ENCODE results near the gene EEFSEC.

The EEFSEC gene

DNA sequence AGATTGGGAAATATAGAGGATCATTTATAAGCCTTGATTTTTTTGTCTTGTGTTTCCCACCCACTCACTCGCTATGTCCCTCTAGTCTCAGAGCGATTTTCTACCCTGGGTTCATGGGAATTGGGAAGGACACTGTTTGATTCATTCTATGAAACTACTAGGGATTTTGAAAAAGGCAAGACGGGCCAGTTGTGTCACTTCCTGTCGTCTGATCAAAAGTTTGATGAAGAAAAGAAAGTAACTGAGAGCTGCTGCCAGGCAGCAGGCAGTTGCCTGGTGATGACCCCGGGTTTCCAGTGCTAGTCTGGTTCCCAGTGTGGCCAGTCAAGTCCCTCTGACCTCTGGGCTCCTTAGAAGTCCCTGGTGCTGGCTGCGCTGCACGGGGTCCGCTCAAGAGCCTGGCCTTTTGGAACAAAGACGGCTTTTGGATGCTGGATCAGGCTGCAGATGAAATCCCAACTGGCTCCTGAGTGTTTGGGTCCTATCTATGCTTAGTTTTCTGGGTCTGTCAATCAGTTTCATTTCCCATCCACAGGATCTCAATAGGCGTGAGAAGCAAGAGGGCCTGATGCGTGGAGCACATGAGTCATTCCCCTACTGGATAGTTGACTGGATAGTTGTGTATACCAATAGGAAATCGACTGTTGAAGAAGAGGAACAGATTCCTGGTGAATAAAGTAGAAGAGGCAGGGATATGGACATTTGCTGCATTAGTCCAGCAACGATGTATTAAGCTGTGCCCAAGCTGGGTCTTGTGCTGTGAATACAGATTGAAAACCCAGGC lies 89.7 kb downstream of the EEFSEC start:
- no peak for DNase-seq (ENCODE audit: low read depth, low spot score)

DNA sequence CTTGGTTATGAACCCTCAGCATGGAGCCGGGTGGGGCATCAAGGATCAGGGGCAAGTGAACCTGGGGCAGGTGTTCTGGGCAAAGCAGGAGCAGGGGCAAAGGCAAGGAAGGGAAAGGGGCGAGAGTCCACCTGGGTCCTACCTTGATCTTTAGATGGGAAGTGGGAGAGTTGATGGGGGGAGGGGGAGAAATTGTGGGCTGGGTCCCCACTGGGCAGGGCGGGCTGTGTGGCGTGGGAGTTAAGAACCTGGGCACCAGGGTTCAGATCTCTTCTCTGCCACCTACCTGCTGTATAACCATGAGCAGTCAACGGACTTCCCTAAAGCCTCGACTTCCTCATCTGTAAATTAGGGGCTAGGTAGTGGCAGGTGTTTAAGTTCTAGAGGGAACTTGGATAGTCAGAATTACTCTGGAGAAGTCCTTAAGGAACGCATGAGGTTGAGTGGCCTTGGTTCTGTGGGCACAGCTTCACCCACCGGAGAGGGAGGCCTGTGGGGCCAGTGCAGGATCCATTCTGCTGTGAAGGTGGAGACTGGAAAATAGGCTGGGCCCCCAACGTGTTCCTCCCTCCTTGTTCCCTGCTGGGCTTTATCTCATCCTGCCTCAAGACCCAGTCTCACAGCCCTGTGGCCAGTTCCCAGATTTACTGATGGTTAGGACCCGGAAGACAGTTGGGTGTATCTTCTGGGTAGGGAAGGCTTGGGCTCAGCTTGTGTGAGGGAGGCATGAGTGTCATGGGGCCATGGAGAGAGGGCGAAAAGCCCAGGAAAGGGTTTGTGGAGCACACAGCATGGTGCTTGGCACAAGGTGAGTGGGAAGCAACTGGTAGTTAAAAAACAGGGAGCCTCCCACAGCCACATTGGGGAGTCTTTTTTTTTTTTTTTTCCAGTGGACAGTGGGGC lies 90.6 kb downstream of the EEFSEC start:
- no peak for DNase-seq (ENCODE audit: low read depth, low spot score)

GRCh38 chr3:128245460-128245859 lies 92.2 kb downstream of the EEFSEC start:
- DNase-seq (ENCODE audit: low read depth, low spot score), result no peak

GRCh38 chr3:128247666-128248409 lies 94.6 kb downstream of the EEFSEC start:
- DNase-seq (ENCODE audit: low read depth, low spot score), result no peak

DNA sequence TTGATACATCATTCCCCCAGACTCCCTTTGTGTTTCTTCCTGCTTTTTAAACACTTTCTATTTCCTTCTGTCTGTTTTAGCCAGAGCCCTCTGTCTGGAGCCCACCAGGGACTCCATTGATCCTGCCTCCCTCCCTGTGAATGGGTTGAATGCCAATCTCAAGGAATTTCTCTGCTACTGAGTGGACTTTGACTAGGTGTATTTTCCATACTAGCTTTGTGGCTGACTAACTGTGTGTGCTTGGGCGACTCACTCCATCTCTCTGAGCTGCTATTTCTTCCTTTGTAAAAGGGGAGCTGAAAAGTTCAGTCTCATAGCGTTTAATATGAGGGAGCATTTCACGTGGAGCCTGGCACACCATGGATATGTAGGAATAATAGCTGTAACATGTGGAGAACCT lies 98.8 kb downstream of the EEFSEC start:
- DNase-seq (ENCODE audit: low read depth, low spot score), result no peak

DNA sequence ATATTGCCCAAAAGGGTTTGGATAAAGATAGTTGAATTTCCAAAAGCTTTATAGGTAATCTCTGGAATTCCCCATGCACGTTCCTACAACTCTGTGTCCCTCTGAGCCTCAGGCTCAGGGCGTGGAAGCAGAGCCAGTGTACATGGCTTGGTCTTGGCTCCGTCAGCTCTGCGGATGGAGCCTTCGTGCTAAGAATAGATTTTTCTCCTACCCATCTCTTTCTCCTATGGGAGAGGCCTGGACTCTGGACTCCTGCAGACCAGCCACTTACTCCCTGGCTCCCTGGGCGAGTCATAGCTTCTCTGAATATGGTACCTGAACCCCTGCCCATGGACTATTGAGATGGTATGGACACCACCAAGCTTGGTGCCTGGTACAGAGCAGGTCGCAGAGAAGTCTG lies 99.9 kb downstream of the EEFSEC start:
- no peak for DNase-seq (ENCODE audit: low read depth, low spot score)

GRCh38 chr3:128254066-128254590 lies 100.8 kb downstream of the EEFSEC start:
- DNase-seq (ENCODE audit: low read depth, low spot score), result no peak

- no peak for DNase-seq (ENCODE audit: low read depth, low spot score)
Measured at GRCh38 chr3:128254967-128255366, 101.7 kb downstream of the EEFSEC start.

DNA sequence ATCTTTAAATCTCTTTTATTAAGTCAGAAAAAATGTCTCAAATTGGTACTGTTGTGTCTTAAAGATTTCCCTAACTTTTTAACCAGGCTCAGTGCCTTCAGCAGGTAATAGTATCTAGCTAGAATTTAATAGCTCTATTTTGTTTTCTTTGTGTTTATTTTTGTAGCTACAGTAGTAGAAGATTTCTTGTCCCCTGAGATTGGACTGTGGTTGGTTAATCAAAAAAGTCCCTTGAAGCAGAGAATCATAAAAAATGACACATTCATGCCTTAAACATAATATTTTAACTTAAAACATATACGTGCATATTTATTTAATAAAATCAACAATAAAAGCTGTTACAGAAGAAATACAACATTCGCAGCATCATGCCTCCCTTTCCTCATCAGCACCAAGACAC lies 102.8 kb downstream of the EEFSEC start:
- no peak for DNase-seq (ENCODE audit: low read depth, low spot score)

DNA sequence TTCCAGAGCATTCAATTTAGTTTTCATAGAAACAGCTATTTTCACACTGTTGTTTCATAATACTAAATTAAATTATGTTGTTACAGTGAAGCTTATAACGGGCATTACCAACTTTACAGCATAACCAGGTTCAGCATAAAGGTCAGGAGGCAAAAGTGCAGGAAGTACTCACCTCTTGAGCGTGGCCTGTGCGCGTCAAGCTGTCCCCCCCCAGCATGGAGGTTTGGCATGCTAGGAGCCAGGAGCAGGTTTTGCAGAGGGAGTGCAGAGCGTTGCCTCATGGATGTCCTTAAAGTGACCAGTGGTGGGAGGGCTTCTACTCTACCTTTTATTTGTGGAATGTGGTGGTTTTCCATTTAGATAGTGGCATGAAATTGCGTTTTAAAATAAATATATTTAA lies 104.4 kb downstream of the EEFSEC start:
- no peak for DNase-seq (ENCODE audit: low read depth, low spot score)

GRCh38 chr3:128260275-128260674 lies 107.0 kb downstream of the EEFSEC start:
- DNase-seq (ENCODE audit: low read depth, low spot score), result no peak

GRCh38 chr3:128262457-128262856 lies 109.2 kb downstream of the EEFSEC start:
- no peak for DNase-seq (ENCODE audit: low read depth, low spot score)

DNA sequence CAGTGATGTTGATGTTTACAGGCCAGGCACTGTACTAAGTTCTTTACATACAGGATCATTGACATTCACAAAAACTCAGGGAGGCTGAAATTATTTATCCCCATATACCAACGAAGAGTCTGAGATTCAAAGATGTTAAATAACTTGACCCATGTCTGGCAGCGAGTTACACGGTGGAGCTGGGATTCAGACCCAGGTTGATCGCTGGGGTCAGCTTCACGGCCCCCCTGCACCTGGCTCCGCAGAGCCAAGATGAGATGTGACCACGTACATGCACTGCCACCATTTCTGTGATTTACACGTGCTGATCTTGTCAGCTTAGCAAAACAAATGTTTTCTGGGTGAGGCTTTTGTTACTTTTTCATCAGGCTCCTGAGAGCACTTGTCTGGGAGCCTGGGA lies 109.8 kb downstream of the EEFSEC start:
- no peak for DNase-seq (ENCODE audit: low read depth, low spot score)

GRCh38 chr3:128263946-128264345 lies 110.7 kb downstream of the EEFSEC start:
- no peak for DNase-seq (ENCODE audit: low read depth, low spot score)

- DNase-seq (ENCODE audit: low read depth, low spot score), result no peak
Measured at GRCh38 chr3:128266453-128266852, 113.2 kb downstream of the EEFSEC start.

DNA sequence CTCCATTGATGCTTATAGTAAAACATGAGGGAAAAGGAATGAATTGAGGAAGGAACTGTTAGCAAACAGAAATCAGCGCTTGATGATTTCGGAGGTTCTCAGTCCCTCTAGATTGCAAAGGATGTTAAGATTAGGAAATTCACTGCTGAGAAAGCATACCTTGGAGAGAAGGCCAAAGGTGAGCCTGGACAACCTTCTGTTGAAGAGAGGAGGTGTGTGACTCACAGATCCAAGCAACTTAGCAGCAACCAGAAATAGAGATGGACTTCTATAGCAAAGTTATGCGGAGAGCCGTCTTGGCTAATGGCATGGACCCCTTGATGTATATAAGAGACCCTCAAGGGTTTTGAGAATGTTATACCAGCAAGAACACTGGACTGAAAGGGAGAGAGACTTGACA lies 114.3 kb downstream of the EEFSEC start:
- no peak for DNase-seq (ENCODE audit: low read depth, low spot score)

DNA sequence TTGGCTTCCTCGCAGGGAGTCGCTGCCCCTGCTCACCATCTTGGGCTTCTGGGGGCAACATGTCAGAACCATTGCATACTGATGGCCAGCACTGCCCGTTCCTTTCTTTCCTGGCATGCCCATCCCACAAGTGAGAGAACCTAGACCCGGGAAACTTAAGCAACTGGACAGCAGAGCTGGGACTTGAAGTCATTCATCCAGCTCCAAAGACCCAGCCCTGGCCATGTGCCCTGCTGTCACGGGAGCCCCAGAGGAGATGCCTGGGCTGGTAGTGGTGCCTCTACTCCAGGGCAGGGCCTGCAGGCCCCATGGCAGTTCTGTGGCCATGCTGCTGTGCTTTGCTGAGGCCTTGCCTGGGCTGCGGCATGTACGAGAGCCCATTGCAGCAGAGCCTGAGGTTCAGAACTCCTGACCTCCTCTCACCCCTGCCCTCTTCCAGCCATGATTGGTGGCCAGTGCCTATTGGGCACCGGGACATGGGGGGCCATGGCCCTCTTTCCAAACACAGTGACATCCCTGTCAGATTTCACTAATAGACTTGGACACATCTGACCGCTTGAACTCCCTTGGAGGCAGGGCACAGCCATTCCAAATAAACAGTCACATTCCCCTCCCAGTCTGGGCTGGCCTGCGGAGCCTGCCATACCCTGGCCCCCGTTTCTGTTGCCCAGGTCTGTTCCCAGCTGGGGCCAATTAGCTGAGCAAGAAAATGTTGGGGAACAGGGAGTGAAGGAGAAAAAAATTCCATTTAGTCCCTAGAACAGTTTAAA lies 115.9 kb downstream of the EEFSEC start:
- no peak for DNase-seq (ENCODE audit: low read depth, low spot score)

- DNase-seq (ENCODE audit: low read depth, low spot score), result no peak
Measured at GRCh38 chr3:128269796-128270195, 116.5 kb downstream of the EEFSEC start.

DNA sequence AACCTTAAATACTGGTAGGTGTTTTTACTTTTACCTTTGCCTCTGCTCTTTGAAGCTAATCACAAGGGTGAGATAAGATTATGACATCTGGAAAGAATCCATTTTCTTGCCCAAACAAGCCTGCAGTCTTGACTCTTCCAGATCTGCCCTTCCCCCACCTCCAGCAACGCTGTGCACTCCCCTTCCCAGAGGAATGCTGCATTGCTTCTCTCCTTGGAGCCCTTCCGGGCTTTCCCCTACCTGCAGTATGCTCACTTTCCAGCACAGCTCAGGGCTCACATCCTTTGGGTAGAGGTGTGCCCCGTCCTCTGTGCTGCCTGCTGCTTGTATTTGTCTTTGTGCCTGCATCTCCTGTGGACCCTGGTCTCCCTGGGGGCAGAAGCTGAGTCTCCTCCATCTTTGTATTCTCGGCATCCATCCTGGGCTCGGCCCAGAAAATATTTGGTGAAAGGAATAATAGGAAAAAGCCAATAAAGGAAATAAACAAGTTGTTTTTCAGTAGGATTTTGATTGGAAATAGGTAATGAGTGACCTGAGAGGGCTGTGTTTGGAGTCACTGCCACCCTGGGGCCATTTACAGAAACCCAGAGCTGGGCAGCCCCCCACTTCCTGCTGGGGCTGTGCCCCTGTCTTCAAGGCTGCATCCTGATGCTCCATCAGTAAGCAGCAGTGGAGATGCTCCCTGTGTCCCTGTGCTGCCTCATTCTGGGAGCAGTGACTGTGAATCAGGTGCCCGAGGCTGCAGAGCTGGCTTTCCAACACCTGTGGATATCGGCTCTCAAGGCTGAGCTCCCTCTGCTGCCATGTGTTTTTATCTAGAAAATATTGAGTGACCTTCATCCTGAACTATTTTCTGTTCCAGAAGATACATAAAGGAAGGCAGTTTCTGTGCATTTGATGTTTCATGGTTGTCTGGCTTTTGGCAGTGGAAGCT lies 117.5 kb downstream of the EEFSEC start:
- no peak for DNase-seq (ENCODE audit: low read depth, low spot score)

Measured in activated naive CD8-positive, alpha-beta T cell treated with anti-CD3 and anti-CD28 coated beads, Interleukin-2, amount 50 U/mL, for 16 hours (primary cell).